Measurements from ENCODE around the gene LIPA.

GRCh38 chr10:89185658-89186057, 65.9 kb downstream of the LIPA start:
- TF ChIP-seq CTCF (IDR thresholded peaks at IDR 0.05 in 8 of 11, conservative IDR thresholded peaks at IDR 0.05 in 3 of 11) (no peak), POLR2AphosphoS5 (IDR thresholded peaks at IDR 0.05) (no peak), POLR2A (IDR thresholded peaks at IDR 0.05) (no peak)
